ENCODE data around the gene PRKCB. TPM values are rescaled to one million over a fixed set of nuclear protein-coding genes. Genes with fewer than 3 reads are reported as not detected.

PRKCB gene
- total RNA-seq, 4 donors from 2014 or later, result 0.51 to 1.3 (median 1.1) TPM

GRCh38 chr16:24117680-24118079, 281.9 kb downstream of the PRKCB start:
- DNase-seq, result no peak
- in situ Hi-C loops (cut with MboI; ENCODE audit: low sequenced_read_pairs in 4 of 4), result no loop called here

GRCh38 chr16:24118126-24118821, 282.5 kb downstream of the PRKCB start:
- Histone ChIP-seq H3K4me3 (no peak overlapping the region), H3K27me3 (no peaks in the 10 kb centered on the region), H3K36me3 (no peaks in the 10 kb centered on the region), H3K9me3 (no peaks in the 10 kb centered on the region), H3K4me1 (no peaks in the 10 kb centered on the region), H3K27ac (no peak overlapping the region)
- DNase-seq (no peak), ATAC-seq (no peak)
- in situ Hi-C loops (cut with MboI; ENCODE audit: low sequenced_read_pairs in 4 of 4) (no loop called here), intact Hi-C loops (cut with DNase I; ENCODE audit: low total_unique reads) (no loop called here)
- TF ChIP-seq CTCF (IDR thresholded peaks at IDR 0.05 in 4 of 5, conservative IDR thresholded peaks at IDR 0.05 in 1 of 5) (no peak), POLR2A (IDR thresholded peaks at IDR 0.05) (no peak)

More at GRCh38 chr16:24117680-24118079, 281.9 kb downstream of the PRKCB start:
- H3K9me3 ChIP-seq, result no peaks in the 10 kb centered on the region
- H3K27me3 ChIP-seq, result no peaks in the 10 kb centered on the region
- no peaks in the 10 kb centered on the region for H3K4me1 ChIP-seq
- TF ChIP-seq CTCF (IDR thresholded peaks at IDR 0.05 in 4 of 5, conservative IDR thresholded peaks at IDR 0.05 in 1 of 5) (no peak), POLR2A (IDR thresholded peaks at IDR 0.05) (no peak)
- no peaks in the 10 kb centered on the region for H3K36me3 ChIP-seq
- intact Hi-C loops (cut with DNase I; ENCODE audit: low total_unique reads), result no loop called here
- no peak for ATAC-seq
- no peak overlapping the region for H3K27ac ChIP-seq
- H3K4me3 ChIP-seq, result no peak overlapping the region

- no peak overlapping the region for H3K4me3 ChIP-seq
- H3K27ac ChIP-seq, result no peak overlapping the region
- H3K36me3 ChIP-seq, result no peaks in the 10 kb centered on the region
- in situ Hi-C loops (cut with MboI; ENCODE audit: low sequenced_read_pairs in 4 of 4) (no loop called here), intact Hi-C loops (cut with DNase I; ENCODE audit: low total_unique reads) (no loop called here)
- no peaks in the 10 kb centered on the region for H3K27me3 ChIP-seq
- no peaks in the 10 kb centered on the region for H3K4me1 ChIP-seq
- DNase-seq, result no peak
- ATAC-seq, result no peak
- no peaks in the 10 kb centered on the region for H3K9me3 ChIP-seq
- TF ChIP-seq CTCF (IDR thresholded peaks at IDR 0.05 in 4 of 5, conservative IDR thresholded peaks at IDR 0.05 in 1 of 5) (no peak), POLR2A (IDR thresholded peaks at IDR 0.05) (no peak)
Observed at GRCh38 chr16:24119807-24120206, 284.0 kb downstream of the PRKCB start.

GRCh38 chr16:24123275-24123674, 287.5 kb downstream of the PRKCB start:
- DNase-seq (no peak), ATAC-seq (no peak)
- intact Hi-C loops (cut with DNase I; ENCODE audit: low total_unique reads), result no loop called here
- Histone ChIP-seq H3K4me3 (no peak overlapping the region), H3K36me3 (no peaks in the 10 kb centered on the region), H3K27me3 (no peaks in the 10 kb centered on the region), H3K4me1 (no peaks in the 10 kb centered on the region), H3K9me3 (no peaks in the 10 kb centered on the region), H3K27ac (no peak overlapping the region)
- in situ Hi-C loops (cut with MboI; ENCODE audit: low sequenced_read_pairs in 4 of 4), result no loop called here
- TF ChIP-seq POLR2A (IDR thresholded peaks at IDR 0.05), result no peak
- no peak for TF ChIP-seq CTCF (IDR thresholded peaks at IDR 0.05 in 4 of 5, conservative IDR thresholded peaks at IDR 0.05 in 1 of 5)

GRCh38 chr16:24124291-24124690, 288.5 kb downstream of the PRKCB start:
- no peaks in the 10 kb centered on the region for H3K36me3 ChIP-seq
- TF ChIP-seq POLR2A (IDR thresholded peaks at IDR 0.05) (no peak), CTCF (IDR thresholded peaks at IDR 0.05 in 4 of 5, conservative IDR thresholded peaks at IDR 0.05 in 1 of 5) (no peak)
- no peaks in the 10 kb centered on the region for H3K27me3 ChIP-seq
- ATAC-seq, result no peak
- DNase-seq, result no peak
- no peak overlapping the region for H3K4me3 ChIP-seq
- in situ Hi-C loops (cut with MboI; ENCODE audit: low sequenced_read_pairs in 4 of 4) (no loop called here), intact Hi-C loops (cut with DNase I; ENCODE audit: low total_unique reads) (no loop called here)
- H3K4me1 ChIP-seq, result no peaks in the 10 kb centered on the region
- H3K9me3 ChIP-seq, result no peaks in the 10 kb centered on the region
- H3K27ac ChIP-seq, result no peak overlapping the region

Measured in gastrocnemius medialis (tissue), 4 donors.